GM13977 (cell line): Measurements from ENCODE around the gene NCAPD2.

Experiments
- DNase-seq: peaks from one replicate; pipeline ENCODE4 v3.0.0; 2012; ENCODE audit warnings: low spot score
- in situ Hi-C: fragments of 300-500 bp; cut with MboI; formaldehyde crosslinking; loops from one replicate; pipeline ENCODE4 v1.12.0; 2022; ENCODE audit warnings: low sequenced_read_pairs, low pct_unique_long_range_greater_than_20kb, mixed read lengths, inconsistent platforms; ENCODE audit not compliant: unreplicated experiment
- TF ChIP-seq, protein P1 (sequence below): IDR thresholded peaks from 2 replicates; pipeline ENCODE4 v1.5.1; 2012; ENCODE audit warnings: mild to moderate bottlenecking, control low read depth; ENCODE audit not compliant: insufficient read depth; ENCODE audit errors: extremely low read depth, missing control alignments

The NCAPD2 gene

DNA sequence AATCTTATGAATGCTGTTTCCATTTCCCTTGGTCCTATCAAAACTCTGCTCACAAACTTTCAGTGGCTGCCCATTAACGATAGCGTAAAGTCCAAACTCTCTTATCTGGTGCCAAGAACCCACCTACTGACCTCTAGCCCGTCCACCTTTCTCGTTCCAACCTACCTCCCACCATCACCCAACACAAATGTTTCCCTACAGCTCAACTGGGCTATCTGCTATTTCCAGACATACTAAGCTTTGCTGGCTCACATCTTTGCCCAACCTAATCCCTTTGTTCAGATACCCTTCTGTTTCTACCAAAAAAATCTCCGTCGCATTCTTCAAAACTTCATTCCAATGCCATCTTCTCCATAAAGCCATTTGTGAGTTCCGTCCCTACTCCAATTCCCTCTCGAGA, 81.7 kb downstream of the NCAPD2 start:
- TF ChIP-seq, protein P1, sequence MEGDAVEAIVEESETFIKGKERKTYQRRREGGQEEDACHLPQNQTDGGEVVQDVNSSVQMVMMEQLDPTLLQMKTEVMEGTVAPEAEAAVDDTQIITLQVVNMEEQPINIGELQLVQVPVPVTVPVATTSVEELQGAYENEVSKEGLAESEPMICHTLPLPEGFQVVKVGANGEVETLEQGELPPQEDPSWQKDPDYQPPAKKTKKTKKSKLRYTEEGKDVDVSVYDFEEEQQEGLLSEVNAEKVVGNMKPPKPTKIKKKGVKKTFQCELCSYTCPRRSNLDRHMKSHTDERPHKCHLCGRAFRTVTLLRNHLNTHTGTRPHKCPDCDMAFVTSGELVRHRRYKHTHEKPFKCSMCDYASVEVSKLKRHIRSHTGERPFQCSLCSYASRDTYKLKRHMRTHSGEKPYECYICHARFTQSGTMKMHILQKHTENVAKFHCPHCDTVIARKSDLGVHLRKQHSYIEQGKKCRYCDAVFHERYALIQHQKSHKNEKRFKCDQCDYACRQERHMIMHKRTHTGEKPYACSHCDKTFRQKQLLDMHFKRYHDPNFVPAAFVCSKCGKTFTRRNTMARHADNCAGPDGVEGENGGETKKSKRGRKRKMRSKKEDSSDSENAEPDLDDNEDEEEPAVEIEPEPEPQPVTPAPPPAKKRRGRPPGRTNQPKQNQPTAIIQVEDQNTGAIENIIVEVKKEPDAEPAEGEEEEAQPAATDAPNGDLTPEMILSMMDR: no peak
- no peak for DNase-seq
- in situ Hi-C loops: no loop called here
